NT2/D1 (cell line): ENCODE data around the gene ZNF837.

ENCODE experiments used
- YY1 ChIP-seq: IDR thresholded peaks from 2 replicates; pipeline ENCODE4 v1.6.1; 2011; ENCODE audit not compliant: insufficient read length, insufficient read depth
- ZNF274 ChIP-seq: IDR thresholded peaks from 2 replicates; pipeline ENCODE4 v1.6.1; 2011; ENCODE audit warnings: mild to moderate bottlenecking, low read depth, low read length

DNA sequence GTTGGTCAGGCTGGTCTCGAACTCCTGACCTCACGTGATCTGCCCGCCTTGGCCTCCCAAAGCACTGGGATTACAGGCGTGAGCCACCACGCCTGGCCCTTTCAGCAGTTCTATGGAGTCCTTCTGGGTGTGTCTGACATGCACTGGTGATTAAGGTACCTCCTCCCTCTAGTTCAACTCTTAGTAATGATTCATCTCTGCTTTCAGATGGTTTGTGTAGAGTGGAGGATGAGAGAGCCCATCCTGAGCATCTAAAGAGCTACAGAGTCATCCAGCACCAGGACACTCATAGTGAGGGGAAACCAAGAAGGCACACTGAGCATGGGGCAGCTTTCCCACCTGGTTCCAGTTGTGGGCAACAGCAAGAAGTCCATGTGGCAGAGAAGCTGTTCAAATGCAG is 35.8 kb upstream of the ZNF837 start:
- no peak for TF ChIP-seq ZNF274
- TF ChIP-seq YY1, result no peak
